Rectal smooth muscle tissue (tissue), 1 donor: Measurements from ENCODE around the gene FOLR1.
"Not testable (repeated sequence)": the region's sequence is repeated elsewhere in the genome, so short reads cannot be mapped to it uniquely, and the experiment has no call there.

ENCODE experiments used
- H3K27ac ChIP-seq: one replicate; pipeline ENCODE4 v1.7.0; 2013; ENCODE audit warnings: low read depth, low read length, inconsistent platforms
- H3K27me3 ChIP-seq: one replicate; pipeline ENCODE4 v1.7.0; 2013; ENCODE audit warnings: low read length; ENCODE audit not compliant: control insufficient read depth, insufficient read depth
- H3K36me3 ChIP-seq: one replicate; pipeline ENCODE4 v1.7.0; 2013; ENCODE audit warnings: low read length; ENCODE audit not compliant: control insufficient read depth, insufficient read depth
- H3K4me1 ChIP-seq: one replicate; pipeline ENCODE4 v1.7.0; 2013; ENCODE audit warnings: low read length; ENCODE audit not compliant: control insufficient read depth, insufficient read depth
- H3K4me3 ChIP-seq: one replicate; pipeline ENCODE4 v1.7.0; 2013; ENCODE audit warnings: low read length
- H3K9ac ChIP-seq: one replicate; pipeline ENCODE4 v1.7.0; 2013; ENCODE audit warnings: low read length

Gene FOLR1

DNA sequence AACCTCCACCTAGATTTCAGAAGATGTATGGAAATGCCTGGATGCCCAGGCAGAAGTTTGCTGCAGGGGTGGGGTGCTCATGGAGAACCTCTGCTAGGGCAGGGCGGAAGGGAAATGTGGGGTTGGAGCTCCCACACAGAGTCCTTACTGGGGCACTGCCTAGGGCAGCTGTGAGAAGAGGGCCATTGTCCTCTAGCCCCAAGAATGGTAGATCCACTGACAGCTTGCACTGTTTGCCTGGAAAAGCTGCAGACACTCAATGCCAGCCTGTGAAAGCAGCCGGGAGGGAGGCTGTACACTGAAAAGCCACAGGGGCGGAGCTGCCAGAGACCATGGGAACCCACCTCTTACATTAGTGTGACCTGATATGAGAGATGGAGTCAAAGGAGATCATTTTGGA lies 22.2 kb upstream of the FOLR1 start:
- H3K27ac ChIP-seq, H3K4me3 ChIP-seq, H3K4me1 ChIP-seq, H3K9ac ChIP-seq, H3K27me3 ChIP-seq, H3K36me3 ChIP-seq: not testable (repeated sequence)

GRCh38 chr11:72172043-72172442 lies 19.9 kb upstream of the FOLR1 start:
- H3K4me1 ChIP-seq, H3K27me3 ChIP-seq, H3K27ac ChIP-seq, H3K36me3 ChIP-seq, H3K4me3 ChIP-seq, H3K9ac ChIP-seq: not testable (repeated sequence)

DNA sequence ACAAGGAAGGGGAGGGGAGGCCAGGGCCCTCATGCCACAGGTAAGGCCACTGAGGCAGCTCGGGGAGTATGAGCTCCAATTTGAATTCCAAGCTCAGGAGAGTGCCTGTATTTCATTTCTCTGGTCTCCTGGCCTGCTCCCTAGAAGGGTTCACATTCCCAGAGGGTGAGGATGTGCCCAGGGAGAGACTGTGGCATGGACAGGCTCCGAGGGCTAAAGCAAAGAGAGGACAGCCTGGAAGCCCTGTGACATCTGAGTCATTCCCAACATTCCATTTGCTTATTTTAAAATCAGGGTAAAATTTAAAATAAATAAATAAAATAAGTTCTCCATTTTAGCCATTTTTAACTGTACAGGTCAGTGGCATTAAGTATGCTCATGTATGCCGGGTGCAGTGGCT lies 18.6 kb upstream of the FOLR1 start:
- Histone ChIP-seq H3K9ac (no peak overlapping the region), H3K36me3 (no peaks in the 10 kb centered on the region), H3K4me3 (no peak overlapping the region), H3K27me3 (no peaks in the 10 kb centered on the region), H3K4me1 (no peaks in the 10 kb centered on the region), H3K27ac (no peak overlapping the region)

DNA sequence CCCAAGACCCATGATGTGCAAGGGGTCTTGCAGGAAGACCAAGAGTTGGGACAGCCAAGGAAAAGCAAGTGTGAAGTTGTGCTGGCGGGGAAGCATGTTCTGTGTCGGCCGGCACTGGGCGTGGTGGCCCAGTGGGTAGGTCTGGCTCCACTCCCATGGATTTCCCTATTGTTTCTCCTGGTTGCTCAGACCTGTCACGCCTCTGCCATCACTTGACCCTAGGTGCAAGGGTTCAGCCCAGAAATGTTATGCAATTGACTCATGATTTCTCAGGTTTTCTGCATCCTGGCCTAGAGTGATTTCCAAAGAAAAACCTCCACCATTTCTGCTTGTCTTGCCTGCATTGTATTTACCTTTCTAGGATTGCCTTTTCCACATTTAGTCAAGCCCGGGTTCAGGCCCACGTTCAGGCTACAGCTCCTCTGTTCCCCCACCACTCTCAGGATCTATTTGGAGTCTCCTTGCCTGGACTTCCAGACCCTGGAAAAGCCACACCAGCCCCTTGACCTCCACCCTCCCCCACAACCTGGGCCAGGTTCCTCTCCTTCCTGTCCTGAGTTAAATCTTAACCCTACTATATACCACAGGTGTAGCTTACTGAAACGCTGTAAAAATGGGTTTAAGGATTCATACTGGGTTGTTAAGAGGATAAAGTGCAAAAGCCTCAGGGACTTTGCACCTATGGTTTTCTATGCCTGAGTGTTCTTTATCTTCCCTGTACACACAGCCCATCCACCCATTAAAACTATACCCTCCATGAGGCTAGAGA lies 17.5 kb upstream of the FOLR1 start:
- Histone ChIP-seq H3K4me1 (no peaks in the 10 kb centered on the region), H3K27me3 (no peaks in the 10 kb centered on the region), H3K9ac (no peak overlapping the region), H3K36me3 (no peaks in the 10 kb centered on the region), H3K27ac (no peak overlapping the region), H3K4me3 (no peak overlapping the region)

GRCh38 chr11:72177656-72178055 lies 14.3 kb upstream of the FOLR1 start:
- no peaks in the 10 kb centered on the region for H3K4me1 ChIP-seq

GRCh38 chr11:72179049-72179803 lies 12.7 kb upstream of the FOLR1 start:
- no peak overlapping the region for H3K27ac ChIP-seq
- H3K4me3 ChIP-seq = no peak overlapping the region
- no peak overlapping the region for H3K9ac ChIP-seq
- H3K27me3 ChIP-seq = no peaks in the 10 kb centered on the region
- no peaks in the 10 kb centered on the region for H3K4me1 ChIP-seq
- H3K36me3 ChIP-seq = no peaks in the 10 kb centered on the region

More at GRCh38 chr11:72177656-72178055, 14.3 kb upstream of the FOLR1 start:
- Histone ChIP-seq H3K9ac (no peak overlapping the region), H3K4me3 (no peak overlapping the region), H3K27ac (no peak overlapping the region), H3K27me3 (no peaks in the 10 kb centered on the region), H3K36me3 (no peaks in the 10 kb centered on the region)

- Histone ChIP-seq H3K4me3 (no peak overlapping the region), H3K4me1 (no peaks in the 10 kb centered on the region), H3K27ac (no peak overlapping the region)
Observed at GRCh38 chr11:72179804-72180396, 12.0 kb upstream of the FOLR1 start.

DNA sequence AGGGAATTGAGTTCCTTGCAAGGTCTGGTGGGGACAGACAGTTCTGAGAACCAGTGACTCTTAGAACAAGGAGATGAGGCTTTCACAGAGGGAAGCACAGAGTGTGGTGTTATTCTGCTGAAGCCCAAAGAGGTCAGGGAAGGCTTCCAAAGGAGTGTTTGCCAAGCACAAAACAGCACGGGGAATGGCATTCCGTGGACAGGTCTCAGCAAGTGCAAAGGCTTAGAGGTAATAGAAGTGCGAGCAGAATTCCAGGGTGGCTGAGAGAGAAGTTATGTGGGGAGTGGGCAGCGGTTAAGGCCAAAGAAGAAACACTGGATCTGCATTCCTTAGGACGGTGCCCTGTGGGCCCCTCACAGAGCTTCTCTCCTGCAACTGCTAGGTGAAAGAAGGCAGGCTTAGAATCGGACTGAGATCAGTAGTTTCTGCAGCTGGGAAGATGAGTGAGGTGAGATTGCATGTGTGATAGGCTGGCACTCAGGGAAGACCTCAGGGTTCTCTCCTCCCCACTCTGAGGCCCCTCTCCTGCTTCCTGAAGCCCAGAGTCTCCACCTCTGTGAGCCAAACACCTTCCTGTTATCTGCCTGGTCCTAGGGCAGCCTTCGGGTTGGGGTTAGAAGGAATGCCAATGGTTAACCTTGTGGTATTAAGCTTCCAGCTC lies 10.9 kb upstream of the FOLR1 start:
- not testable (repeated sequence) for H3K27me3 ChIP-seq, H3K4me1 ChIP-seq, H3K27ac ChIP-seq, H3K9ac ChIP-seq, H3K4me3 ChIP-seq, H3K36me3 ChIP-seq

More at GRCh38 chr11:72179804-72180396, 12.0 kb upstream of the FOLR1 start:
- Histone ChIP-seq H3K9ac (no peak overlapping the region), H3K36me3 (no peaks in the 10 kb centered on the region), H3K27me3 (no peaks in the 10 kb centered on the region)

GRCh38 chr11:72181553-72181958 lies 10.4 kb upstream of the FOLR1 start:
- not testable (repeated sequence) for H3K36me3 ChIP-seq, H3K4me1 ChIP-seq, H3K4me3 ChIP-seq, H3K27me3 ChIP-seq, H3K9ac ChIP-seq, H3K27ac ChIP-seq

DNA sequence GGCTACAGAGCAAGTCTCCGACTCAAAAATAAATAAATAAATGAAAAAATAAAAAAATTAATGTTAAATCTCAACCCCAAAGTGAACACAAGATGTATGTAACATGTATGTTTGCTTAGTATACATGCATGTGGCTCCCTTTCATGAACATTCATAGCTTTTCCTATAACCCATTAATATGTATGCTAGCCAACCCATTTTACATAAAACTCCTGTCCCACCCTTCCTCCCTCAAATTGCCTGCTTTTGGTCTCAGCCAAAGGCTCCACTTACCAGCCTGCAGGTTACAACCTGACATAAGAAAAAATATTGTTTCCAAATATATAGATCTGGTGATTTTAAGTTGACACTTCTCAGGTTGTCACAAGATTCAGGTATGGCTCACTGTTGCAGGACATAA lies 3.7 kb upstream of the FOLR1 start:
- Histone ChIP-seq H3K4me1 (peaks cover 2% of the 10 kb centered on the region), H3K36me3 (no peaks in the 10 kb centered on the region), H3K27me3 (no peaks in the 10 kb centered on the region), H3K9ac (no peak overlapping the region), H3K27ac (no peak overlapping the region), H3K4me3 (no peak overlapping the region)

DNA sequence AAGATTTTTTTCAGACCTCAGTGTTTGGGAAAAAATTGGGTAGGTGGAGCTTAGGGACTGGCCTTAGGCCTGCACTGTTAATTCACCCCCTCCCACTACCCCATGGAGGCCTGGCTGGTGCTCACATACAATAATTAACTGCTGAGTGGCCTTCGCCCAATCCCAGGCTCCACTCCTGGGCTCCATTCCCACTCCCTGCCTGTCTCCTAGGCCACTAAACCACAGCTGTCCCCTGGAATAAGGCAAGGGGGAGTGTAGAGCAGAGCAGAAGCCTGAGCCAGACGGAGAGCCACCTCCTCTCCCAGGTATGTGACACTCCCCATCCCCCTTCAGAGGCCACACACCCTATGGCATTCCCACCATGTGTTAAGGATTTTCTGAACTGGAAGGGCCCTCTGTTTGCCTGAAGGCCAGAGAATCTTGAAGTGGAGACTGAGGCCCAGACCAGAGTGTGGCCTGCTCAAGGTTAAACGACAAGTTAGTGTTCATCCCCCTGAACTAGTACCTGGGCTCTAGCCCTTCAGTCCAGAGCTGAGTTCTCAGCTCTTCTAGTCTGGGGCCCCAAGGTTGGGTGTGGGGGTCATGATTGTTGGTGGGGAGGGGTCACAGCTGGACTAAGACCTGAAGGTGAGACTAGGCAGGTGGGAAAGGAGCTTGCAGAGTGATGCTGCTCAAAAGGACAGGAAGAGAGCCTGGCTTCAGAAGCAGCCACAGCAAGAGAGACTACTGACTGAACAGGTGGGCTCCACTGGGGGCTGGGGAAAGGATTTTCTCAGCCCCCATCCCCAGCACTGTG lies 2.3 kb upstream of the FOLR1 start:
- Histone ChIP-seq H3K27me3 (no peaks in the 10 kb centered on the region), H3K36me3 (no peaks in the 10 kb centered on the region), H3K4me3 (no peak overlapping the region), H3K9ac (no peak overlapping the region), H3K4me1 (peaks cover 2% of the 10 kb centered on the region), H3K27ac (no peak overlapping the region)

DNA sequence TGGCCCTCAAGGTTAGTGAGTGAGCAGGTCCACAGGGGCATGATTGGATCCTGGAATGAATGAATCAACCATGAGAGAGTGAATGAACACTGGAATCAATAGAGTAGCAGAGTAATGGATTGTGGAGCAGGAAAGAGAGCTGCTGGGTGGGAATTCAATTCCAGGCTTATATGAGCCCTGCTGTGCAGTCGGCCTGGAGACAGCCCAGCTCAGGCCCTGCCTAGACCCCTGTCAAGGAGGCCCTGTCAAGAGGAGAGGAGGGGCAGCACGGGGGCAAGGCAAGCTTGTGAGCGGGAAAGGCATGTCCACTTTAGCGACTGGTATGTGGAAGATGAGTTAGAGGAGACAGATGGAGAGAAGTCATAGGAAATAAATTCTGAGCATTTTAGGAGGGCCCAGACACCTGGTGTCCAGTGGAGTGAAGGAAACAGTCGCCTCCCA lies 1.3 kb upstream of the FOLR1 start:
- no peak overlapping the region for H3K9ac ChIP-seq
- no peak overlapping the region for H3K27ac ChIP-seq
- H3K27me3 ChIP-seq = no peaks in the 10 kb centered on the region
- peaks cover 2% of the 10 kb centered on the region for H3K4me1 ChIP-seq
- no peaks in the 10 kb centered on the region for H3K36me3 ChIP-seq
- no peak overlapping the region for H3K4me3 ChIP-seq
